ENCODE measurements around the gene HELB. TPM values are rescaled to one million over a fixed set of nuclear protein-coding genes. Genes with fewer than 3 reads are reported as not detected.

The HELB gene
- polyA plus RNA-seq, 1 experiment: 2.0 TPM

GRCh38 chr12:66359300-66359699 lies 57.0 kb downstream of the HELB start:
- TF ChIP-seq, protein P1, sequence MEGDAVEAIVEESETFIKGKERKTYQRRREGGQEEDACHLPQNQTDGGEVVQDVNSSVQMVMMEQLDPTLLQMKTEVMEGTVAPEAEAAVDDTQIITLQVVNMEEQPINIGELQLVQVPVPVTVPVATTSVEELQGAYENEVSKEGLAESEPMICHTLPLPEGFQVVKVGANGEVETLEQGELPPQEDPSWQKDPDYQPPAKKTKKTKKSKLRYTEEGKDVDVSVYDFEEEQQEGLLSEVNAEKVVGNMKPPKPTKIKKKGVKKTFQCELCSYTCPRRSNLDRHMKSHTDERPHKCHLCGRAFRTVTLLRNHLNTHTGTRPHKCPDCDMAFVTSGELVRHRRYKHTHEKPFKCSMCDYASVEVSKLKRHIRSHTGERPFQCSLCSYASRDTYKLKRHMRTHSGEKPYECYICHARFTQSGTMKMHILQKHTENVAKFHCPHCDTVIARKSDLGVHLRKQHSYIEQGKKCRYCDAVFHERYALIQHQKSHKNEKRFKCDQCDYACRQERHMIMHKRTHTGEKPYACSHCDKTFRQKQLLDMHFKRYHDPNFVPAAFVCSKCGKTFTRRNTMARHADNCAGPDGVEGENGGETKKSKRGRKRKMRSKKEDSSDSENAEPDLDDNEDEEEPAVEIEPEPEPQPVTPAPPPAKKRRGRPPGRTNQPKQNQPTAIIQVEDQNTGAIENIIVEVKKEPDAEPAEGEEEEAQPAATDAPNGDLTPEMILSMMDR (IDR thresholded peaks at IDR 0.05; ENCODE audit: low read depth, low read length): no peak
- H3K4me3 ChIP-seq (ENCODE audit: low read depth, low read length): no peak overlapping the region
- POLR2A ChIA-PET: no interaction called here
- H3K27me3 ChIP-seq (ENCODE audit: control insufficient read depth, insufficient read depth, low read length): no peaks in the 10 kb centered on the region
- H3K9me3 ChIP-seq (ENCODE audit: control insufficient read depth, insufficient read depth, low read length): no peaks in the 10 kb centered on the region
- DNase-seq (ENCODE audit: low read depth, low spot score): no peak
- CTCF ChIA-PET: no interaction called here
- no peak overlapping the region for H3K27ac ChIP-seq (ENCODE audit: low read depth, low read length)

GRCh38 chr12:66361703-66362102 lies 59.4 kb downstream of the HELB start:
- ChIA-PET CTCF (interaction anchor here (0.6 kb wide), 1 partner anchor 186 kb away, joined by 8 read pairs; no protein-coding TSS in a partner anchor), POLR2A (no interaction called here)
- no peak overlapping the region for H3K4me3 ChIP-seq (ENCODE audit: low read depth, low read length)
- peaks cover 2% of the 10 kb centered on the region for H3K27me3 ChIP-seq (ENCODE audit: control insufficient read depth, insufficient read depth, low read length)
- TF ChIP-seq, protein P1 (IDR thresholded peaks at IDR 0.05; ENCODE audit: low read depth, low read length): no peak
- no peak overlapping the region for H3K27ac ChIP-seq (ENCODE audit: low read depth, low read length)
- no peaks in the 10 kb centered on the region for H3K9me3 ChIP-seq (ENCODE audit: control insufficient read depth, insufficient read depth, low read length)
- no peak for DNase-seq (ENCODE audit: low read depth, low spot score)

DNA sequence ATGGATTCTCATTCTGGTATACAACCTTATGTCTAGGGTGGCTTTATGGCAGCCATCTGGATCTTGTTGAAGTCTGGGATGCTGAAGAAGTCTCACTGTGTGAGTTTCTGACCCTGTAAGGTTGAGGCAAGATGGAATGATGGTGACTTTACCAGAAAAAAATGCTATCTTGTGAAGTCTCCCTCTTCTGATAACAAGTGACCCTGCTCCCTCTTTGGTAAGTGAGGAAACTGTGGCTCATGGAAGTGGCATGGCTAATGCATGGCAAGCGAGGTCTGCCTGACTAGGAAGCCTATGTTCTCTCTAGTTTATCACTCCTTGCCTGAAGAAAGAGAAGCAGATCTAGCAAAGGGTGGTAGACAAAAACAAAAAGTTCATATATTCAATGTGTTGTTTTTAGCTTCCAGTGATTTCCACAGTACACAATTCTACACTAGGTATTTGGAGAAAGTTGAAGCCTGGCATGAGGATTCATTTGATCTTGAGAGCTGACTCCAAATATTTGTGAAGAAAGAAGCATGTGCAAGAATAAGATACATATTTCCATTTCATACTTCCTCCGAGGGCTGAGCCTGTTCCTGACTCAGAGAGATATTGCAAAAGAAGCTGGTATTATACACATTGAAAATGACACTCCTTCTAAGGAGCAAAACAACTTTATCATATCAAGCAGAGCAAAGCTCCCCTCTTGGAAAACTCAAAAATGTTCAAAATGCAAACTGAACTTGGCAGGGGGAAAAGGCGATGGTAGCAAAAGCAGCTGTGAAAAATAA lies 63.6 kb downstream of the HELB start:
- POLR2A ChIA-PET: no interaction called here

DNA sequence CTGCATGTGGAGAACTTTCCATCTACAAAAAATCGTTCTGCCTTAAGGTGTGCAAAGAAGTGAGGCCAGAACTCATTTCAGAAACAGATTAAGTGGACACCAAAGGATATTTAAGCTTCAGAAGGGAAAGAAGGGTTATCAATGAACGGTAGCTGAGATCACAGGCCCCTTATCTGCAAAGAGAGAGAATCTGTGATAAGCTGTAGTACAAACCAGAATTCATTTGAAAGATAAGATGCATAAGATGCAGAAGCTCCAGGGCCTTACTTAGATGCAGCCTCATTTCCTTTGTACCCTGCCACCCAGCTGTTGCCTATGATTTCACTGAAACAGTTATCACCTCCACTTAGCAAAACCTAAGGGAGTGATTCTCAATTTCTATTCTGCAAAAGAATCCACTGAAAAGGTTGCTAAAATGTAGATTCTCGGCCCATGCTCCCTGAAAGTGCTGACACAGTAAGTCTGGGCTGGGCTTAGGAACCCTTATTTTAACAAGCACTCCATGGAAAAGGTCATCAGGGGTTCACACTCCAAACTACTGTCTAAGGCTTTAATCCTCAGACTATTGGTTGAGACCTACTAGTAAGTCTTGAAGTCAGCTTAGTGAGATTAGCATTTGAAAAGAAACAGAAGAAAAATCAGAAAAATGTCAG lies 64.8 kb downstream of the HELB start:
- H3K27ac ChIP-seq (ENCODE audit: low read depth, low read length): no peak overlapping the region
- ChIA-PET POLR2A (no interaction called here), CTCF (interaction anchor here (1.4 kb wide), 1 partner anchor 97 kb away, joined by 3 read pairs; no protein-coding TSS in a partner anchor)
- H3K4me3 ChIP-seq (ENCODE audit: low read depth, low read length): no peak overlapping the region
- no peaks in the 10 kb centered on the region for H3K9me3 ChIP-seq (ENCODE audit: control insufficient read depth, insufficient read depth, low read length)
- H3K27me3 ChIP-seq (ENCODE audit: control insufficient read depth, insufficient read depth, low read length): peaks cover 10% of the 10 kb centered on the region
- no peak for DNase-seq (ENCODE audit: low read depth, low spot score)
- TF ChIP-seq, protein P1 (IDR thresholded peaks at IDR 0.05; ENCODE audit: low read depth, low read length): no peak

More for the DNA sequence above, 63.6 kb downstream of the HELB start:
- Histone ChIP-seq H3K9me3 (ENCODE audit: control insufficient read depth, insufficient read depth, low read length) (no peaks in the 10 kb centered on the region), H3K4me3 (ENCODE audit: low read depth, low read length) (no peak overlapping the region), H3K27ac (ENCODE audit: low read depth, low read length) (no peak overlapping the region), H3K27me3 (ENCODE audit: control insufficient read depth, insufficient read depth, low read length) (peaks cover 10% of the 10 kb centered on the region)
- DNase-seq (ENCODE audit: low read depth, low spot score): no peak
- CTCF ChIA-PET: no interaction called here
- TF ChIP-seq, protein P1 (IDR thresholded peaks at IDR 0.05; ENCODE audit: low read depth, low read length): no peak

GRCh38 chr12:66371982-66372381 lies 69.7 kb downstream of the HELB start:
- peaks cover 6% of the 10 kb centered on the region for H3K27me3 ChIP-seq (ENCODE audit: control insufficient read depth, insufficient read depth, low read length)
- H3K4me3 ChIP-seq (ENCODE audit: low read depth, low read length): no peak overlapping the region
- POLR2A ChIA-PET: no interaction called here
- CTCF ChIA-PET: no interaction called here
- H3K9me3 ChIP-seq (ENCODE audit: control insufficient read depth, insufficient read depth, low read length): no peaks in the 10 kb centered on the region
- TF ChIP-seq, protein P1 (IDR thresholded peaks at IDR 0.05; ENCODE audit: low read depth, low read length): no peak
- DNase-seq (ENCODE audit: low read depth, low spot score): no peak
- H3K27ac ChIP-seq (ENCODE audit: low read depth, low read length): no peak overlapping the region
